Germinal center (tissue), 1 donor: ENCODE data around the gene GLE1.
A peak's percentile ranks its signal among the peaks of the same experiment; 100 is the strongest.

ENCODE experiments used
- DNase-seq: peaks from one replicate; pipeline ENCODE4 v3.0.0; 2012; ENCODE audit warnings: mixed read lengths, low spot score

Gene GLE1

GRCh38 chr9:128504485-128505413, at the start of gene GLE1:
TSS of gene GLE1 (plus strand) at chr9:128504719. CDS start at chr9:128504806, 87 bp downstream.
- DNase-seq = peak; percentile 100

GRCh38 chr9:128454991-128455390, 49.5 kb upstream of the GLE1 start:
- no peak for DNase-seq

GRCh38 chr9:128455849-128456612, 48.5 kb upstream of the GLE1 start, which contains the start of gene ODF2:
TSS of gene ODF2 (plus strand) at chr9:128456006. CDS start at chr9:128456092, 86 bp downstream.
- DNase-seq = peak; percentile 100

- DNase-seq = peak; percentile 91
These were observed 47.9 kb upstream of the GLE1 start for GRCh38 chr9:128456613-128457061.

GRCh38 chr9:128457207-128457606, 47.3 kb upstream of the GLE1 start:
- no peak for DNase-seq

GRCh38 chr9:128459011-128459410, 45.5 kb upstream of the GLE1 start:
- no peak for DNase-seq

- DNase-seq = no peak
These were observed 35.4 kb upstream of the GLE1 start for GRCh38 chr9:128469070-128469469.

- no peak for DNase-seq
These were observed 34.0 kb upstream of the GLE1 start for GRCh38 chr9:128470560-128470959.

- DNase-seq = no peak
These were observed 31.4 kb upstream of the GLE1 start for GRCh38 chr9:128473104-128473503.

GRCh38 chr9:128475867-128476266, 28.7 kb upstream of the GLE1 start:
- no peak for DNase-seq

GRCh38 chr9:128479262-128479661, 25.3 kb upstream of the GLE1 start:
- DNase-seq = no peak

GRCh38 chr9:128481561-128481960, 23.0 kb upstream of the GLE1 start:
- DNase-seq = no peak

- DNase-seq = no peak
These were observed 22.3 kb upstream of the GLE1 start for GRCh38 chr9:128482186-128482585.

- DNase-seq = no peak
These were observed 19.7 kb upstream of the GLE1 start for GRCh38 chr9:128484686-128485413.

GRCh38 chr9:128485414-128485855, 19.1 kb upstream of the GLE1 start:
- DNase-seq = no peak

GRCh38 chr9:128486201-128486600, 18.3 kb upstream of the GLE1 start:
- DNase-seq = no peak

- DNase-seq = no peak
These were observed 11.1 kb upstream of the GLE1 start for GRCh38 chr9:128493424-128493823.

GRCh38 chr9:128494108-128494745, 10.3 kb upstream of the GLE1 start:
- DNase-seq = no peak

GRCh38 chr9:128494746-128495129, 9.8 kb upstream of the GLE1 start:
- DNase-seq = no peak

GRCh38 chr9:128495296-128495695, 9.2 kb upstream of the GLE1 start:
- no peak for DNase-seq

GRCh38 chr9:128495804-128496417, 8.6 kb upstream of the GLE1 start:
- DNase-seq = no peak
